ENCODE data around the gene HOXC5. TPM values are rescaled to one million over a fixed set of nuclear protein-coding genes. Genes with fewer than 3 reads are reported as not detected.

Gene HOXC5
- total and polyA plus RNA-seq, 4 donors, result not detected

DNA sequence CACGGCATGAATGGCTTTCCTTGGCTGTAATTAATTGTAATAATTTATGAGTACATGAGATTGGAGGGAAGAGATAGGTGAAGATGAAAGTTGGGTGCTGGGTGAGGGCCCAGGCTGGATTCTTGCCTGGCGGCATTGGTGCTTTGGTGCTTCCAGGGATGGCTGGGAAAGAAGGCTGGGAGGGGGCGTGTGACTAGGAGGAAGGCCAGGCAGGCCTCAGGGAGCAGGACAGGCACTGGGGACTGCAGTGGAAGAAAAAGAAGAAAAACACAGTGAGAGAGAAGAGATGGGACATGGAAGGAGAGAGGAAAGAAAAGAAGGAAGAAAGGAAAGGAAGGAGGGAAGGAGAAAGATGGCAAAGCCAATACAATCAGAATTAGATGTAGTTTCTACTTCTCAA lies 29.2 kb upstream of the HOXC5 start:
- Histone ChIP-seq H3K4me3 (ENCODE audit: low read depth in 1 of 3, low read length in 3 of 3) (no peak overlapping the region), H3K27me3 (ENCODE audit: control insufficient read depth in 4 of 4, insufficient read depth in 4 of 4, low read length in 3 of 4) (peaks cover 5 to 52% (median 12%) of the 10 kb centered on the region in 4 donors), H3K4me1 (ENCODE audit: control insufficient read depth in 4 of 4, insufficient read depth in 4 of 4, low read length in 3 of 4) (peaks cover 6 to 15% (median 10%) of the 10 kb centered on the region in 4 donors), H3K36me3 (ENCODE audit: control insufficient read depth in 4 of 4, insufficient read depth in 3 of 4, low read depth in 1 of 4, low read length in 3 of 4) (no peaks in the 10 kb centered on the region), H3K27ac (ENCODE audit: low read depth in 1 of 2, low read length in 2 of 2) (no peak overlapping the region), H3K9me3 (ENCODE audit: control insufficient read depth in 4 of 4, low read length in 3 of 4) (no peaks in the 10 kb centered on the region), H3K9ac (ENCODE audit: low read depth in 1 of 2, low read length in 2 of 2) (no peak overlapping the region)
- WGBS, result 26% methylated on average over 3 of the region's 3 CpGs
- no peak for TF ChIP-seq REST (IDR thresholded peaks at IDR 0.05)
- no peak for TF ChIP-seq SP1 (IDR thresholded peaks at IDR 0.05)
- no peak for TF ChIP-seq EGR1 (IDR thresholded peaks at IDR 0.05; ENCODE audit: low read depth in 2 of 2)
- TF ChIP-seq YY1 (IDR thresholded peaks at IDR 0.05), result no peak
- TF ChIP-seq, protein P1, sequence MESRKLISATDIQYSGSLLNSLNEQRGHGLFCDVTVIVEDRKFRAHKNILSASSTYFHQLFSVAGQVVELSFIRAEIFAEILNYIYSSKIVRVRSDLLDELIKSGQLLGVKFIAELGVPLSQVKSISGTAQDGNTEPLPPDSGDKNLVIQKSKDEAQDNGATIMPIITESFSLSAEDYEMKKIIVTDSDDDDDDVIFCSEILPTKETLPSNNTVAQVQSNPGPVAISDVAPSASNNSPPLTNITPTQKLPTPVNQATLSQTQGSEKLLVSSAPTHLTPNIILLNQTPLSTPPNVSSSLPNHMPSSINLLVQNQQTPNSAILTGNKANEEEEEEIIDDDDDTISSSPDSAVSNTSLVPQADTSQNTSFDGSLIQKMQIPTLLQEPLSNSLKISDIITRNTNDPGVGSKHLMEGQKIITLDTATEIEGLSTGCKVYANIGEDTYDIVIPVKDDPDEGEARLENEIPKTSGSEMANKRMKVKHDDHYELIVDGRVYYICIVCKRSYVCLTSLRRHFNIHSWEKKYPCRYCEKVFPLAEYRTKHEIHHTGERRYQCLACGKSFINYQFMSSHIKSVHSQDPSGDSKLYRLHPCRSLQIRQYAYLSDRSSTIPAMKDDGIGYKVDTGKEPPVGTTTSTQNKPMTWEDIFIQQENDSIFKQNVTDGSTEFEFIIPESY (IDR thresholded peaks at IDR 0.05), result no peak
- TF ChIP-seq JUND (IDR thresholded peaks at IDR 0.05), result no peak
- TF ChIP-seq GABPA (IDR thresholded peaks at IDR 0.05 in 1 of 2, conservative IDR thresholded peaks at IDR 0.05 in 1 of 2), result no peak
- TF ChIP-seq HNF4G (IDR thresholded peaks at IDR 0.05), result no peak
- TF ChIP-seq RAD21 (IDR thresholded peaks at IDR 0.05), result no peak
- TF ChIP-seq TAF1 (conservative IDR thresholded peaks at IDR 0.05), result no peak
- TF ChIP-seq MAX (IDR thresholded peaks at IDR 0.05), result no peak
- no peak for TF ChIP-seq ATF3 (IDR thresholded peaks at IDR 0.05)
- no peak for TF ChIP-seq HNF4A (conservative IDR thresholded peaks at IDR 0.05)
- no peak for TF ChIP-seq RXRA (IDR thresholded peaks at IDR 0.05)
- TF ChIP-seq FOXA2 (IDR thresholded peaks at IDR 0.05), result no peak
- no peak for TF ChIP-seq FOXA1 (IDR thresholded peaks at IDR 0.05)
- TF ChIP-seq CTCF (IDR thresholded peaks at IDR 0.05; ENCODE audit: low read depth, low read length, missing input control), result no peak
- no peak for TF ChIP-seq NR2F2 (IDR thresholded peaks at IDR 0.05)
- DNase-seq (ENCODE audit: low spot score), result no peak

Data from liver (tissue), 9 donors.